Measurements from ENCODE around the gene TMEM178A. TPM values are rescaled to one million over a fixed set of nuclear protein-coding genes. Genes with fewer than 3 reads are reported as not detected.

TMEM178A gene
- total and polyA plus RNA-seq, 2 of the 8 experiments (the other 6 are each of a cell fraction or from before 2014, with no cell fraction given), result 11.2 to 14.9 TPM

- Histone ChIP-seq H2BK12ac (ENCODE audit: low read depth, low read length) (no peak overlapping the region), H2BK5ac (ENCODE audit: low read depth, low read length) (no peak overlapping the region), H3K9ac (replicated peaks in 1 of 4; ENCODE audit: extremely low read depth in 1 of 4, low read depth in 3 of 4, low read length in 3 of 4) (no peak overlapping the region), H3K9me3 (ENCODE audit: insufficient read depth in 2 of 2, low read depth in 1 of 2, low read length in 1 of 2) (no peaks in the 10 kb centered on the region), H3K36me3 (ENCODE audit: control insufficient read depth in 2 of 4, insufficient read depth in 4 of 4, low read length in 3 of 4) (no peaks in the 10 kb centered on the region), H3K14ac (ENCODE audit: insufficient read length) (no peak overlapping the region), H2AK5ac (ENCODE audit: low read depth, low read length) (no peak overlapping the region), H3K23ac (ENCODE audit: insufficient read length) (no peak overlapping the region), H2BK120ac (replicated peaks; ENCODE audit: low read depth, low read length) (no peak overlapping the region), H4K91ac (replicated peaks; ENCODE audit: insufficient read length, low read length) (no peak overlapping the region), H4K8ac (ENCODE audit: extremely low read depth, insufficient read depth, low read length) (no peak overlapping the region), H3K79me2 (ENCODE audit: control insufficient read depth in 1 of 2, insufficient read depth in 2 of 2, low read length in 2 of 2) (no peaks in the 10 kb centered on the region), H3K27me3 (replicated peaks in 1 of 4; ENCODE audit: control insufficient read depth in 3 of 4, extremely low read depth in 1 of 4, insufficient read depth in 3 of 4, low read length in 3 of 4) (no peaks in the 10 kb centered on the region), H2BK20ac (ENCODE audit: low read length) (no peak overlapping the region), H3K4ac (replicated peaks; ENCODE audit: insufficient read length, low read depth, low read length) (no peak overlapping the region), H4K20me1 (replicated peaks in 1 of 2; ENCODE audit: control insufficient read depth in 1 of 2, insufficient read depth in 2 of 2, low read length in 2 of 2) (no peaks in the 10 kb centered on the region), H3K79me1 (ENCODE audit: low read depth, low read length) (no peaks in the 10 kb centered on the region), H2BK15ac (ENCODE audit: low read length) (no peak overlapping the region), H3K23me2 (ENCODE audit: low read depth, low read length) (no peaks in the 10 kb centered on the region), H3K4me3 (ENCODE audit: extremely low read depth in 1 of 4, insufficient read depth in 2 of 4, low read depth in 3 of 4, low read length in 4 of 4) (no peak overlapping the region), H2AFZ (ENCODE audit: low read length) (no peak overlapping the region), H3K4me1 (replicated peaks in 1 of 4; ENCODE audit: control insufficient read depth in 3 of 4, insufficient read depth in 4 of 4, low read length in 3 of 4) (peaks cover 0 to 6% (median 0%) of the 10 kb centered on the region in 4 experiments; a peak in 2 of 7 replicates), H3K4me2 (ENCODE audit: insufficient read depth in 1 of 2, low read depth in 2 of 2, low read length in 2 of 2) (no peak overlapping the region), H3K18ac (ENCODE audit: extremely low read depth, low read length) (no peak overlapping the region), H3K56ac (replicated peaks; ENCODE audit: insufficient read length, low read depth, low read length) (no peak overlapping the region), H4K5ac (ENCODE audit: insufficient read length, low read depth, low read length) (no peak overlapping the region), H3K27ac (ENCODE audit: low read depth, low read length) (no peak overlapping the region)
- DNase-seq (ENCODE audit: low read depth in 1 of 2, low spot score in 2 of 2) (no peak), FAIRE-seq (no peak)
- ChIA-PET POLR2A (ENCODE audit: partially characterized antibody) (interaction anchor here (0.6 kb wide), 1 partner anchor 1999 kb away, joined by 4 read pairs; no protein-coding TSS in a partner anchor), CTCF (ENCODE audit: partially characterized antibody) (interaction anchor here (1.4 to 1.7 kb wide), 2 partner anchors 16 to 41 kb away, joined by 3 to 5 read pairs; no protein-coding TSS in a partner anchor)
- no peak for TF ChIP-seq HDAC2 (IDR thresholded peaks at IDR 0.05; ENCODE audit: borderline replicate concordance in 1 of 2, low read depth in 2 of 2, low read length in 2 of 2)
- no peak for TF ChIP-seq CBX5 (IDR thresholded peaks at IDR 0.05; ENCODE audit: low read depth, low read length)
- TF ChIP-seq GABPA (IDR thresholded peaks at IDR 0.05; ENCODE audit: borderline replicate concordance, insufficient read depth, low read length), result no peak
- no peak for TF ChIP-seq SP1 (IDR thresholded peaks at IDR 0.05; ENCODE audit: low read depth, low read length)
- no peak for TF ChIP-seq PHF8 (conservative IDR thresholded peaks at IDR 0.05; ENCODE audit: low read depth, low read length)
- no peak for TF ChIP-seq CHD2 (IDR thresholded peaks at IDR 0.05; ENCODE audit: low read length)
- 87% methylated on average over 1 of the region's 1 CpG; no CpG with 5 or more reads in 1 of the 2 experiments for WGBS, 2 experiments (ENCODE audit: extremely low coverage in 1 of 2, insufficient coverage in 1 of 2, insufficient read length in 1 of 2, insufficient replicate concordance in 2 of 2, low coverage in 1 of 2, low lambda C conversion rate in 2 of 2, missing lambda C conversion rate in 1 of 2)
Measured at GRCh38 chr2:39689272-39689841, 23.6 kb downstream of the TMEM178A start.

Measured in H1 (cell line).